Measurements from ENCODE around the gene SHPK. TPM values are rescaled to one million over a fixed set of nuclear protein-coding genes. Genes with fewer than 3 reads are reported as not detected.

The SHPK gene
- total and polyA plus RNA-seq, 5 donors from 2014 or later = 6.1 to 8.5 (median 6.9) TPM

- no peak overlapping the region for H3K4me3 ChIP-seq (ENCODE audit: low read depth, low read length)
- H3K36me3 Mint-ChIP-seq = no peaks in the 10 kb centered on the region
- peaks cover 0 to 22% (median 2%) of the 10 kb centered on the region in 4 donors for H3K4me1 Mint-ChIP-seq
- H3K27me3 ChIP-seq (ENCODE audit: control insufficient read depth, insufficient read depth, low read length) = no peaks in the 10 kb centered on the region
- ATAC-seq (ENCODE audit: low read depth in 2 of 2) (no peak), DNase-seq (no peak)
- H3K9me3 ChIP-seq (ENCODE audit: control insufficient read depth in 2 of 2, low read length in 2 of 2) = no peaks in the 10 kb centered on the region
- no peaks in the 10 kb centered on the region for H3K4me1 ChIP-seq (ENCODE audit: control insufficient read depth, insufficient read depth, low read length, poor library complexity, severe bottlenecking)
- no peak overlapping the region for H3K4me3 Mint-ChIP-seq
- H3K9me3 Mint-ChIP-seq = no peaks in the 10 kb centered on the region
- H3K27ac ChIP-seq (ENCODE audit: insufficient read depth, low read length, poor library complexity, severe bottlenecking) = no peak overlapping the region
- no peaks in the 10 kb centered on the region for H3K27me3 Mint-ChIP-seq
- no peak overlapping the region for H3K27ac Mint-ChIP-seq
- H3K36me3 ChIP-seq (ENCODE audit: control insufficient read depth, insufficient read depth, low read length) = peaks cover 4% of the 10 kb centered on the region
Observed at GRCh38 chr17:3678821-3679530, 42.9 kb upstream of the SHPK start.

DNA sequence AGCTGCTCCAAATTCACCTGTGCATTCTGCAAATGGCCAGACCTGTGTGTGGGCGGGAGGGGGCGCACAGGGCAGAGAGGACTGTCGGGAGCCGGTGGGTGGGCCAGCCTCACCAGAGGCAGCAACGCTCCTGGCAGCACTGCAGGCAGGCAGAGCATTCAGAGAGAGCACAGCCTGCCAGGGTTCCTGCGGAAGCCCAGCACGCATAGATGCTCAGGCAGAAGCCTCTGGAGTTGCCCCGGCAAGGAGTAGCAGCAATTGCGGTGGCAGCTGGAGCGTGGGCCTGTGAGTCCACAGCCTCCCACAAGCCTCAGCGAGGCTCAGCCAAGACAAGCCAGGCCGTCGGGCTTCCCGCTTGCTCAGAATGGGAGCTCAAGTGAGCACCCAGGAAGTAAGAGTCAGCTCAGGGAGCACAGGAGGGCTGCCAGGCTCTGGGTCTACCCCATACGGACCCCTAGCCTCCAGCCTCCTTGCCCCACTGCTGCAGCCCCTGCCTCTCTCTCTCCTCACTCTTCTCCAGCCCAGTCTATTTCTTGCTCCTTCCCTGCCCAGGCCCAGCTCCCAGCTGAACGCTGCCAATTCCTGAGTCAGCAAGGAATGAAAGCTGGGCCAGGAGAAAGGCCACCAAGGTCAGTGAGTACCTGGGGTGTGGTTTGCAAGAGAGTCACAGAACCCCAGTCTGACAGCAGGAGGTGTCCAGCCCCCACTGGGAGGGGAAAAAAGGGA is 42.2 kb upstream of the SHPK start:
- Mint-ChIP-seq H3K4me1 (peaks cover 0 to 21% (median 2%) of the 10 kb centered on the region in 4 donors), H3K4me3 (no peak overlapping the region), H3K27me3 (no peaks in the 10 kb centered on the region), H3K27ac (peak overlapping the region in 1 of 3 donors; percentile 38), H3K9me3 (no peaks in the 10 kb centered on the region), H3K36me3 (no peaks in the 10 kb centered on the region)
- Histone ChIP-seq H3K36me3 (ENCODE audit: control insufficient read depth, insufficient read depth, low read length) (peaks cover 4% of the 10 kb centered on the region), H3K27ac (ENCODE audit: insufficient read depth, low read length, poor library complexity, severe bottlenecking) (no peak overlapping the region), H3K9me3 (ENCODE audit: control insufficient read depth in 2 of 2, low read length in 2 of 2) (no peaks in the 10 kb centered on the region), H3K4me1 (ENCODE audit: control insufficient read depth, insufficient read depth, low read length, poor library complexity, severe bottlenecking) (no peaks in the 10 kb centered on the region), H3K4me3 (ENCODE audit: low read depth, low read length) (no peak overlapping the region), H3K27me3 (ENCODE audit: control insufficient read depth, insufficient read depth, low read length) (no peaks in the 10 kb centered on the region)
- DNase-seq = no peak
- ATAC-seq (ENCODE audit: low read depth in 2 of 2) = no peak

DNA sequence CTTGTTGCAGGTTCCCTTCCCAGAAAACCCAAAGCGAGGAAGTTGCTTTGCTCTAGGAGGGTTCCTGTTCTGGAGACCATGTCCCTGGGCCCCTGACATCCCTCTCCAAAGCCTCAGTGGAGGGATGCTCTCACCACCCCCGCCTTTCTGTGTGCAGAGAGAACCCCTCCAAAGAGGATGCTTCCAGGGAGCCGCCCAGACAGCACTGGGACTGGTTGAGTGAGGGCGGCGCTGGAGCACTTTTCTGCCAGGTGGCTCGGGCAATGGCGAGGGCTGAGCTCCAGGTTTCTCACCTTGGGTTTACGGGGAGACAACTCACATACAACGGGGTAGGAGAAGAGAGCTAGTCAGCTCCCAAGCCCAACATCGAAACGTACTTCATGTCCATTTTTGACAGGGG is 39.8 kb upstream of the SHPK start:
- Histone ChIP-seq H3K9me3 (ENCODE audit: control insufficient read depth in 2 of 2, low read length in 2 of 2) (no peaks in the 10 kb centered on the region), H3K4me3 (ENCODE audit: low read depth, low read length) (no peak overlapping the region), H3K27me3 (ENCODE audit: control insufficient read depth, insufficient read depth, low read length) (no peaks in the 10 kb centered on the region), H3K4me1 (ENCODE audit: control insufficient read depth, insufficient read depth, low read length, poor library complexity, severe bottlenecking) (no peaks in the 10 kb centered on the region), H3K36me3 (ENCODE audit: control insufficient read depth, insufficient read depth, low read length) (peaks cover 4% of the 10 kb centered on the region), H3K27ac (ENCODE audit: insufficient read depth, low read length, poor library complexity, severe bottlenecking) (no peak overlapping the region)
- Mint-ChIP-seq H3K36me3 (no peaks in the 10 kb centered on the region), H3K4me1 (peaks cover 0 to 21% (median 9%) of the 10 kb centered on the region in 4 donors), H3K27me3 (no peaks in the 10 kb centered on the region), H3K27ac (no peak overlapping the region), H3K9me3 (no peaks in the 10 kb centered on the region), H3K4me3 (no peak overlapping the region)
- DNase-seq = no peak
- no peak for ATAC-seq (ENCODE audit: low read depth in 2 of 2)

DNA sequence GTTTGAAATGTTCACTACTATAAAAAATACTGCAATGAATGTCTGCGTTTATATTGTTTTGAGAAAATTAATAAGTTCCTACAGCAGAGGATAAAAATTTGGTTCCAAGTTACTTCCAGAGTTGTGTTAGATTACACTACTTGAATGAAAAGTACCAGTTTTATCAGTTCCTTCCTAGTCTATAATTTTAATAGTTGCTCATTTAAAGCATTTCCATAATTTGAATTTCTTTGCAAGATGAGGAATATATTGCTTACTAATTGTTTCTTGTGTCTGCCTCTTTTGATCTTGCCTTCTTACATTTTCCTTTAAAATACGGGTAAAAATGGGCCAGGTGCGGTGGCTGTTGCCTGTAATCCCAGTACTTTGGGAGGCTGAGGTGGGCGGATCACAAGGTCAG is 36.5 kb upstream of the SHPK start:
- no peaks in the 10 kb centered on the region for H3K36me3 ChIP-seq (ENCODE audit: control insufficient read depth, insufficient read depth, low read length)
- H3K27ac ChIP-seq (ENCODE audit: insufficient read depth, low read length, poor library complexity, severe bottlenecking) = no peak overlapping the region
- Mint-ChIP-seq H3K4me3 (peak overlapping the region in 2 of 4 donors; percentile 57 to 63), H3K27me3 (no peaks in the 10 kb centered on the region), H3K36me3 (no peaks in the 10 kb centered on the region), H3K27ac (no peak overlapping the region), H3K4me1 (peaks cover 5 to 35% (median 20%) of the 10 kb centered on the region in 4 donors), H3K9me3 (no peaks in the 10 kb centered on the region)
- H3K4me1 ChIP-seq (ENCODE audit: control insufficient read depth, insufficient read depth, low read length, poor library complexity, severe bottlenecking) = peaks cover 17% of the 10 kb centered on the region
- no peaks in the 10 kb centered on the region for H3K27me3 ChIP-seq (ENCODE audit: control insufficient read depth, insufficient read depth, low read length)
- DNase-seq = no peak
- no peak overlapping the region for H3K4me3 ChIP-seq (ENCODE audit: low read depth, low read length)
- no peak for ATAC-seq (ENCODE audit: low read depth in 2 of 2)
- H3K9me3 ChIP-seq (ENCODE audit: control insufficient read depth in 2 of 2, low read length in 2 of 2) = no peaks in the 10 kb centered on the region

DNA sequence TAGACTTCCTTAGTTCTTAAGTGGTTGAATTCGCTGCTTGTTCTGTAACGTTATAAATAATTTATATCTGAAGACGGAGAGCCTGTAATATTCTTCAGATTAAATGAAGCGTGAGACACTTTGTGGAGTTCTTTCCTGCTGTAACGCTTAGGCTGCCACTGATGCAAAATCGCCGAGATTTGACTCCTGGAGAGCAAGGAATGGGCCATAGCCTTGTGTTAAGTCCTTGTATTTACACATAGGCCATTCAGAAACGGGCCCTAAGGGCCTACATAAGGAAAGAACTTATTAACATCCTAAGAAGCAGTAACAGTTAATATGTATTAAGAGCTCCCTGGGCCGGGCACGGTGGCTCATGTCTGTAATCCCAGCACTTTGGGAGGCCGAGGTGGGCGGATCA is 33.5 kb upstream of the SHPK start:
- Mint-ChIP-seq H3K4me3 (peak overlapping the region; percentile 91 to 97 (median 95)), H3K27ac (peak overlapping the region; percentile 48 to 92 (median 87)), H3K27me3 (no peaks in the 10 kb centered on the region), H3K9me3 (no peaks in the 10 kb centered on the region), H3K36me3 (no peaks in the 10 kb centered on the region), H3K4me1 (peaks cover 5 to 40% (median 28%) of the 10 kb centered on the region in 4 donors)
- Histone ChIP-seq H3K36me3 (ENCODE audit: control insufficient read depth, insufficient read depth, low read length) (no peaks in the 10 kb centered on the region), H3K9me3 (ENCODE audit: control insufficient read depth in 2 of 2, low read length in 2 of 2) (no peaks in the 10 kb centered on the region), H3K4me3 (ENCODE audit: low read depth, low read length) (peak overlapping the region; percentile 71), H3K27me3 (ENCODE audit: control insufficient read depth, insufficient read depth, low read length) (no peaks in the 10 kb centered on the region), H3K4me1 (ENCODE audit: control insufficient read depth, insufficient read depth, low read length, poor library complexity, severe bottlenecking) (peaks cover 20% of the 10 kb centered on the region), H3K27ac (ENCODE audit: insufficient read depth, low read length, poor library complexity, severe bottlenecking) (peak overlapping the region; percentile 71)
- no peak for DNase-seq
- no peak for ATAC-seq (ENCODE audit: low read depth in 2 of 2)

DNA sequence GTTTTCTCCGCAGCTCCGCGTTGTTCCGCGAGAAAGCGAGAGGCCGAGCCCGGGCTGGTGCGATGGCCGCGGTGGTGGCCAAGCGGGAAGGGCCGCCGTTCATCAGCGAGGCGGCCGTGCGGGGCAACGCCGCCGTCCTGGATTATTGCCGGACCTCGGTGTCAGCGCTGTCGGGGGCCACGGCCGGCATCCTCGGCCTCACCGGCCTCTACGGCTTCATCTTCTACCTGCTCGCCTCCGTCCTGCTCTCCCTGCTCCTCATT is 33.0 kb upstream of the SHPK start:
- Mint-ChIP-seq H3K27ac (peak overlapping the region; percentile 79 to 92 (median 87)), H3K4me1 (peaks cover 5 to 38% (median 28%) of the 10 kb centered on the region in 4 donors), H3K36me3 (no peaks in the 10 kb centered on the region), H3K4me3 (peak overlapping the region; percentile 91 to 97 (median 95)), H3K9me3 (no peaks in the 10 kb centered on the region), H3K27me3 (no peaks in the 10 kb centered on the region)
- Histone ChIP-seq H3K36me3 (ENCODE audit: control insufficient read depth, insufficient read depth, low read length) (no peaks in the 10 kb centered on the region), H3K4me3 (ENCODE audit: low read depth, low read length) (peak overlapping the region; percentile 71), H3K27ac (ENCODE audit: insufficient read depth, low read length, poor library complexity, severe bottlenecking) (peak overlapping the region; percentile 71), H3K9me3 (ENCODE audit: control insufficient read depth in 2 of 2, low read length in 2 of 2) (no peaks in the 10 kb centered on the region), H3K27me3 (ENCODE audit: control insufficient read depth, insufficient read depth, low read length) (no peaks in the 10 kb centered on the region), H3K4me1 (ENCODE audit: control insufficient read depth, insufficient read depth, low read length, poor library complexity, severe bottlenecking) (peaks cover 20% of the 10 kb centered on the region)
- no peak for ATAC-seq (ENCODE audit: low read depth in 2 of 2)
- DNase-seq = no peak

DNA sequence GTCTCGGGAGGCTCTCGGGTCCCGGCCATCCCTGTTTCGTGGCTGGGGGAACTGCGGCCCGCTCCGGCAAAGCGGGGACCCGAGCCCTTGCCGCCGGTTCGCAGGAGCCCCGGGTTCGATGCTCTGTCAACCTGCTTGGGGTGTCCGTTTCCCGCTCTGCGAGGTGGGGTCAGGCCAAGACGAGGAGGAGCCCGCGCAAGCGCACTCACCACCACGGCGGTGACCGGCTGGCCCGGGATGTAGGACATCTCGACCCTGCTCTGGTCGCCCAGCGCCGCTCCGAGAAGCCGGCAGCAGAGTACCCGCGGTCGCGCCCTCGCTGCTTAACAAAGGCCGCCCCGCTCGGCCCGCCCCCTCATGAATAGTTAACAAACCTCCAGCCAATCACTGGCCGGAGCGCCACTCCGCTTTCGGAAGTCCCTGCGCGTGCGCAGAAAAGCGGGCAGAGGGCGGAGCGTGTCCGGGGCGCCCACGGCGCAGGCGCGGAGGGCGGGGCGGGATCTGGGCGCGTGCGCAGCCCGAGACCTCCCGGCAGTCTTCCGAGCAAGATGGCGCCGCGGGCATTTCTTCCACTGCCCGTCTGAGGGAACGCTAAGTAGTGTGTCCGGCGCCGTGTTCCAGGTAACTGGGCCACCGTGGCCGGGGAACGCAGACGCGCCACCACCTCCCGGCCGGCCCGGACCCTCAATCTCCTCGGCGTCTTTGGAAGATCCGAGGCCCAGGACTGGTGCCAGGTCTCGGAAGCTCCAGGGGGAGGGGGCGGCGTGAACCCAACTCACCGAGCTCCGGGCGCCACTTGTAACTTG is 32.4 kb upstream of the SHPK start, which contains the start of the genes EMC6 and TAX1BP3:
TSS of gene EMC6 (plus strand) at position 534 of the 806 bp plus-strand sequence. CDS start 335 bp downstream, outside the sequence.
TSS of gene TAX1BP3 (minus strand) at position 300 of the 806 bp plus-strand sequence. CDS start at position 248, 52 bp downstream.
- peak within 1 kb of the TSS; percentile 91 to 97 (median 95) for H3K4me3 Mint-ChIP-seq
- Histone ChIP-seq H3K27me3 (ENCODE audit: control insufficient read depth, insufficient read depth, low read length) (no peaks in the 10 kb centered on the region), H3K4me1 (ENCODE audit: control insufficient read depth, insufficient read depth, low read length, poor library complexity, severe bottlenecking) (peaks cover 20% of the 10 kb centered on the region), H3K9me3 (ENCODE audit: control insufficient read depth in 2 of 2, low read length in 2 of 2) (no peaks in the 10 kb centered on the region), H3K4me3 (ENCODE audit: low read depth, low read length) (peak within 1 kb of the TSS; percentile 71), H3K36me3 (ENCODE audit: control insufficient read depth, insufficient read depth, low read length) (no peaks in the 10 kb centered on the region), H3K27ac (ENCODE audit: insufficient read depth, low read length, poor library complexity, severe bottlenecking) (peak within 1 kb of the TSS; percentile 71)
- peak; percentile 92 to 94 for ATAC-seq (ENCODE audit: low read depth in 2 of 2)
- peak; percentile 97 to 100 (median 97) for DNase-seq
- H3K9me3 Mint-ChIP-seq = no peaks in the 10 kb centered on the region
- H3K4me1 Mint-ChIP-seq = peaks cover 5 to 38% (median 28%) of the 10 kb centered on the region in 4 donors
- H3K27ac Mint-ChIP-seq = peak within 1 kb of the TSS; percentile 79 to 93 (median 92)
- H3K36me3 Mint-ChIP-seq = no peaks in the 10 kb centered on the region
- H3K27me3 Mint-ChIP-seq = no peaks in the 10 kb centered on the region

Measured in CD4-positive, CD25-positive, alpha-beta regulatory T cell (primary cell).